Mucosa of descending colon (tissue), 3 donors: Measurements from ENCODE around the gene CLRN3. TPM values are rescaled to one million over a fixed set of nuclear protein-coding genes. Genes with fewer than 3 reads are reported as not detected.

Experiments used
- ATAC-seq: fragments of 200-7000 bp; cut with Tn5 transposase; one replicate; pipeline ENCODE4 v1.9.1; 2020; ENCODE audit warnings: mild to moderate bottlenecking, moderate library complexity
- DNase-seq, 3 donors: peaks; one replicate each; pipeline ENCODE4 v3.0.0-alpha.2; 2020
- H3K36me3 ChIP-seq: fragments of 200-600 bp; one replicate; pipeline ENCODE4 v1.8.0; 2021; ENCODE audit warnings: low read depth, mild to moderate bottlenecking
- H3K4me1 ChIP-seq: fragments of 200-600 bp; one replicate; pipeline ENCODE4 v1.8.0; 2021; ENCODE audit warnings: low read depth, mild to moderate bottlenecking
- H3K4me3 ChIP-seq: fragments of 200-600 bp; one replicate; pipeline ENCODE4 v1.8.0; 2021; ENCODE audit warnings: mild to moderate bottlenecking
- H3K9me3 ChIP-seq: fragments of 200-600 bp; one replicate; pipeline ENCODE4 v1.8.0; 2021; ENCODE audit warnings: mild to moderate bottlenecking
- intact Hi-C, 2 donors: fragments of 100-400 bp; cut with DNase I in 1 of 2; cut with micrococcal nuclease in 1 of 2; formaldehyde crosslinking; loops; one replicate each; pipeline versions ENCODE4 v1.11.0 to v1.11.1; 2022; cut with DNase I, micrococcal nuclease
- total RNA-seq, 3 donors: library from RNA; stranded (reverse); fragmentation: NEBNext Ultra II Directional in 2 of 3; extraction: Animal tissue kit (Norgen Biotek cat#: 25700) in 2 of 3; gene quantifications; one replicate each; pipeline versions ENCODE4 v1.2.1 to v1.2.4, GENCODE V29; 2021 to 2023
- TF ChIP-seq, protein P1 (sequence below): fragments of 200-600 bp; IDR thresholded peaks from one replicate; pipeline ENCODE4 v1.8.0; 2022; ENCODE audit warnings: antibody characterized with exemption, mild to moderate bottlenecking
- donor health status: DM: no; HTN: no; CAD: no; lungs with moderate emphysema.
- donor health status: DM: no; HTN: no; CAD: no.
- donor health status: DM: no; HTN: yes; CAD: no.

The CLRN3 gene
- total RNA-seq, 3 donors from 2014 or later = 62.3 to 176 (median 121) TPM

DNA sequence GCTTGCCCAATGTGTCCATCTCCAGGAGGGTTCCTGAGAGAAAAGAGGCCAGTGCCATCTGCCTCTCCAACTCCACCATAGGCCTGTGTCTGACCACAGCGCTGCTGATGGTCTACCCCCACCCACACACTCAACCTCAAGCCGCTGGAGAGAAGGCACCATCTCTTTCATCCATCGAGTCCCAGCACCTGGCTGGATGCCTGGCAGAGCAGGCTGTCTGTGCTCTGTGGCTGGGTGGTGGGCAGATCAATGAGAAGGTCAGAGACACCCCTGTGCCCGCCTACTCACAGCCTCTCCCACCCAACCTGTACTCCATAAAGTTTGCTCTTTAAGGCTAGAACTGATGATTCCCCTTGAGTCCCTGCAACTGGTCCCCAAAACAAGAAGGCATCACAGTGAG is 58.0 kb downstream of the CLRN3 start:
- no peak for DNase-seq
- Histone ChIP-seq H3K9me3 (no peaks in the 10 kb centered on the region), H3K4me3 (no peak overlapping the region), H3K36me3 (no peaks in the 10 kb centered on the region), H3K4me1 (no peaks in the 10 kb centered on the region)
- TF ChIP-seq, protein P1, sequence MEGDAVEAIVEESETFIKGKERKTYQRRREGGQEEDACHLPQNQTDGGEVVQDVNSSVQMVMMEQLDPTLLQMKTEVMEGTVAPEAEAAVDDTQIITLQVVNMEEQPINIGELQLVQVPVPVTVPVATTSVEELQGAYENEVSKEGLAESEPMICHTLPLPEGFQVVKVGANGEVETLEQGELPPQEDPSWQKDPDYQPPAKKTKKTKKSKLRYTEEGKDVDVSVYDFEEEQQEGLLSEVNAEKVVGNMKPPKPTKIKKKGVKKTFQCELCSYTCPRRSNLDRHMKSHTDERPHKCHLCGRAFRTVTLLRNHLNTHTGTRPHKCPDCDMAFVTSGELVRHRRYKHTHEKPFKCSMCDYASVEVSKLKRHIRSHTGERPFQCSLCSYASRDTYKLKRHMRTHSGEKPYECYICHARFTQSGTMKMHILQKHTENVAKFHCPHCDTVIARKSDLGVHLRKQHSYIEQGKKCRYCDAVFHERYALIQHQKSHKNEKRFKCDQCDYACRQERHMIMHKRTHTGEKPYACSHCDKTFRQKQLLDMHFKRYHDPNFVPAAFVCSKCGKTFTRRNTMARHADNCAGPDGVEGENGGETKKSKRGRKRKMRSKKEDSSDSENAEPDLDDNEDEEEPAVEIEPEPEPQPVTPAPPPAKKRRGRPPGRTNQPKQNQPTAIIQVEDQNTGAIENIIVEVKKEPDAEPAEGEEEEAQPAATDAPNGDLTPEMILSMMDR = no peak
- intact Hi-C loops = no loop called here
- ATAC-seq = no peak

DNA sequence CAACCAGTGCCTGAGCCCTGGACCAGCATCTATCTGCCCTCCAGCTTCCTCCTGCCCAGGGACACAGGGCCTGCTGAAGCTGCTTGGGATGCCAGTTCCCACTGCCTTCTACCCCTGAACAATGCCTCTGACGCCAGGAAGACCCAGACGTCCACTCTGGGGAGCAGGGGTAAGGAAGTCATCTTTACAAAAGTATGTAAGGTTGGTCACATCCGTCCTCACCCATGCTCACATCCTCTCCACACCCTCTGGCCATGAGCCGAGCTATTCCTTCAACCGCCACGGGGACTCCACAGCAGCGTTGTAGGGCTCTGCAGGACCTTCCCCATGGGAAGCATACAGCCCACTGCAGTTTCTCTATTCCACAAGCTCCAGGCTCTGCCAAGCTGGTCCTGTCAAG is 58.5 kb downstream of the CLRN3 start:
- Histone ChIP-seq H3K9me3 (no peaks in the 10 kb centered on the region), H3K4me3 (no peak overlapping the region), H3K36me3 (no peaks in the 10 kb centered on the region), H3K4me1 (no peaks in the 10 kb centered on the region)
- ATAC-seq (peak; percentile 66), DNase-seq (peak in 1 of 3 donors; percentile 16)
- TF ChIP-seq, protein P1 = no peak
- intact Hi-C loops = no loop called here

DNA sequence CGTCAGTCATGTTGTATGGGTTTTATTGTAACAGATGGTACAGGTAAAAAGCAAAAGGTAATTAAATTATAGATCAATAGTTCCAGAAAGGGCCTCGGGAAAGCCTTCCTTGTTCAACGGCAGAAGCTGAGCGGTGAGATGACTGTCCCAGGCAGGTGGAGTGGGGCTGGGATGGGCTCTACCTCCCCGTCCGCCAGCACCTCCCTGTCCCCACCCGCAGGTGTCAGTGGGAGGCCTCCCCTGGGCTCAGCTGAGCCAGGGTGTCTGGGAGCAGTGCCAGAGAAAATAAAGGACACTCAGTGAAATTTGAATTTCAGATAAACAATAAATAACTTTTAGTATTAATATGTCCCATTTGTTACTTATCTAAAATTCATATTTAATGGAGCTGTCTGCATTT is 58.9 kb downstream of the CLRN3 start:
- TF ChIP-seq, protein P1 = no peak
- Histone ChIP-seq H3K4me3 (no peak overlapping the region), H3K9me3 (no peaks in the 10 kb centered on the region), H3K36me3 (no peaks in the 10 kb centered on the region), H3K4me1 (no peaks in the 10 kb centered on the region)
- intact Hi-C loops = no loop called here
- peak in 2 of 3 donors; percentile 36 to 42 for DNase-seq
- peak; percentile 84 for ATAC-seq

DNA sequence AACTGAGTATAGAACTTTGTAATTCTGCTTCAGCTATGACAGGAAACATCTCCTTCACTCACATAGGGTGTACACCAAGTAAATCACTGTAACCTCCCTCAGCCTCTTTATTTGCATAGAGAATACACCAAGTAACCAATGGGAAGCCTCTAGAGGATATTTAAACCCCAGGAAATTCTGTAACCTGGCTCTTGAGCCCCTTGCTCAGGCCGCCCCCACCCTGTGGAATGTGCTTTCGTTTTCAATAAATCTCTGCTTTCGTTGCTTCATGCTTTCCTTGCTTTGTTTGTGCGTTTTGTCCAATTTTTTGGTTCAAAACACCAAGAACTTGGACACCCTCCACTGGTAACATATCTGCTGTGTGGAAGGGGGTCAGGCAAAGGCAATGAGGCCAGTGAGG is 60.2 kb downstream of the CLRN3 start:
- TF ChIP-seq, protein P1 = no peak
- Histone ChIP-seq H3K36me3 (no peaks in the 10 kb centered on the region), H3K4me1 (no peaks in the 10 kb centered on the region), H3K4me3 (no peak overlapping the region), H3K9me3 (no peaks in the 10 kb centered on the region)
- DNase-seq (no peak), ATAC-seq (no peak)
- intact Hi-C loops = no loop called here

DNA sequence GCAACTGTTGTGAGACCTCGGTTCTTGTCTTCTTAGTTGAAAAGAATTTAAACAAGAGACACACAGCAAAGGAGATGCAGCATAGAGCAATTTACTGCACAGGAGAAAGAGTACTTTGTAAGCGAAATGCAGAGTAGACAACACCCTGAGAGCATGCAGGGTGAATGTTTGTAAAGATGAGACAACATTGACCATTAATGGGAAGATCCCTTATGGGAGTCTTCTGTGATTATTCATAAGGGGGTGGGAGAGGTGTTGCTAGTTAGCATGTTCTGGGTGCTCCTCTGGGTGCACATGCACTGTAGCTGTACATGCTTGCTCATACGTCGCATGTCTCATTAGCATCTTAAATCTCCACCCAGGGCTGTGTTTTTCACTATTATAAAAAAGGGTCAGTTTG is 62.3 kb downstream of the CLRN3 start:
- no peak for ATAC-seq
- no peaks in the 10 kb centered on the region for H3K9me3 ChIP-seq
- TF ChIP-seq, protein P1 = no peak
- intact Hi-C loops = no loop called here
- H3K36me3 ChIP-seq = no peaks in the 10 kb centered on the region
- no peaks in the 10 kb centered on the region for H3K4me1 ChIP-seq
- H3K4me3 ChIP-seq = no peak overlapping the region
- DNase-seq = no peak

Other genes with a start within 250 kb of the CLRN3 start
- gene FOXI2, start 155.8 kb downstream of the CLRN3 start, total RNA-seq = under 1 TPM in 1 of 3 donors, not detected in 2; 0.12 TPM
- gene PTPRE, start 14.2 kb upstream of the CLRN3 start, total RNA-seq = 10 to 100 TPM; 28.8 to 33.6 (median 32.5) TPM
- gene MKI67, start 233.5 kb upstream of the CLRN3 start, total RNA-seq = 10 to 100 TPM in 2 of 3 donors, 1 to 10 TPM in 1; 7.7 to 54.7 (median 14.0) TPM